ENCODE measurements around the gene AAK1. TPM values are rescaled to one million over a fixed set of nuclear protein-coding genes. Genes with fewer than 3 reads are reported as not detected.
"Not testable (repeated sequence)": the region's sequence is repeated elsewhere in the genome, so short reads cannot be mapped to it uniquely, and the experiment has no call there.

AAK1 gene
- total RNA-seq, 1 experiment from 2014 or later = 20.6 TPM

DNA sequence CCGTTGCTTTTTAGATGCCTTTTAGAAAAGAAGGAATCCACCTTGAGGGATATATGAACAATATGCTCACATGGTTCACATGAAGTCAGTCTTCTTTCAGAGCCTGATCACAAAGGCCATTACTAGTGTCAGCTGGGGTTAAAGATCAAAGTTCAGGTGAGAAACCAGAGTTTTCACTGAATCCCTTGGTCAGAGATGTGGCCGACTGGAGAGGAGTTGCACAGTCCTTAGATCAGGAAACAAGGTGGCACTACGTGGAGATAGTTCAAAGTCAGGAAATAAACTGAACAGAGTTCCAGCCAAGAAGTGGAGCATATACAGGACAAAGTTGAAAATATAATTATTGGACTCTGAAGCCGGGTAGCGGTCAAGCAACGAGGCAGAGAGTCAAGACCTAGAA lies 54.6 kb downstream of the AAK1 start:
- in situ Hi-C loops (cut with HindIII; ENCODE audit: low pct_unique_long_range_greater_than_20kb, low sequenced_read_pairs) = no loop called here
- no peak for DNase-seq (ENCODE audit: low read depth, low spot score)

- in situ Hi-C loops (cut with HindIII; ENCODE audit: low pct_unique_long_range_greater_than_20kb, low sequenced_read_pairs) = no loop called here
- DNase-seq (ENCODE audit: low read depth, low spot score) = no peak
Observed at GRCh38 chr2:69588403-69588802, 55.1 kb downstream of the AAK1 start.

- DNase-seq (ENCODE audit: low read depth, low spot score) = no peak
- in situ Hi-C loops (cut with HindIII; ENCODE audit: low pct_unique_long_range_greater_than_20kb, low sequenced_read_pairs) = no loop called here
Observed at GRCh38 chr2:69585855-69586555, 57.5 kb downstream of the AAK1 start.

- DNase-seq (ENCODE audit: low read depth, low spot score) = no peak
- in situ Hi-C loops (cut with HindIII; ENCODE audit: low pct_unique_long_range_greater_than_20kb, low sequenced_read_pairs) = no loop called here
Observed at GRCh38 chr2:69584127-69584889, 59.2 kb downstream of the AAK1 start.

DNA sequence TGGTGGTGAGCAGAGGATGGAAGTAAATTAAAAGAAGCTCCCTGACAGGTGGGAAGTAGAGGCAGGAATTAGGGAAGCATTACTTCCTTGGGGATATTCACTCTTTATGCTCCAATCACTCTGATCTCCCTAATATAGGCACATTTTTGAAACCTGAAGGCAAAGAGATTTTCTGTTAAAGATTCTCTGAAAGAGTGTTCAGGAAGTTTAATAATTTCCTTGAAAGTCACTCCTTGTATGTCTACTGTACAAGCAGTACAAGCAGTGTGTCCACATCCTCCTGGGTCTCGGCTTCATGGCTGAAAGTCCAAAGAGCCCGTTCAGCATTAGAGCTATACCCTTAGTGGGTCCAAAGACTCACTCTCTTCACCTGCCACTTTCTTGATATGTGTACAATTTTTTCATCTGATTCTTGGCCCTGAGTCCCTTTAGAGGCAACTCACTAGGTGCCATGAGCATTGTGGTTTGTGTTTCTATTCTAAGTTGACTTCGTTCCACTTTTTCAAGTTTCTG lies 60.2 kb downstream of the AAK1 start:
- in situ Hi-C loops (cut with HindIII; ENCODE audit: low pct_unique_long_range_greater_than_20kb, low sequenced_read_pairs) = no loop called here
- DNase-seq (ENCODE audit: low read depth, low spot score) = no peak

GRCh38 chr2:69582582-69583176 lies 60.9 kb downstream of the AAK1 start:
- peak; percentile 48 for DNase-seq (ENCODE audit: low read depth, low spot score)
- in situ Hi-C loops (cut with HindIII; ENCODE audit: low pct_unique_long_range_greater_than_20kb, low sequenced_read_pairs) = no loop called here

- DNase-seq (ENCODE audit: low read depth, low spot score) = no peak
- in situ Hi-C loops (cut with HindIII; ENCODE audit: low pct_unique_long_range_greater_than_20kb, low sequenced_read_pairs) = no loop called here
Observed at GRCh38 chr2:69581774-69582581, 61.6 kb downstream of the AAK1 start.

GRCh38 chr2:69580486-69580885 lies 63.1 kb downstream of the AAK1 start:
- DNase-seq (ENCODE audit: low read depth, low spot score) = no peak
- in situ Hi-C loops (cut with HindIII; ENCODE audit: low pct_unique_long_range_greater_than_20kb, low sequenced_read_pairs) = no loop called here

- no peak for DNase-seq (ENCODE audit: low read depth, low spot score)
- in situ Hi-C loops (cut with HindIII; ENCODE audit: low pct_unique_long_range_greater_than_20kb, low sequenced_read_pairs) = no loop called here
Observed at GRCh38 chr2:69579536-69579935, 64.0 kb downstream of the AAK1 start.

GRCh38 chr2:69578198-69578540 lies 65.4 kb downstream of the AAK1 start:
- in situ Hi-C loops (cut with HindIII; ENCODE audit: low pct_unique_long_range_greater_than_20kb, low sequenced_read_pairs) = no loop called here

GRCh38 chr2:69577467-69578197 lies 65.9 kb downstream of the AAK1 start:
- no peak for DNase-seq (ENCODE audit: low read depth, low spot score)
- in situ Hi-C loops (cut with HindIII; ENCODE audit: low pct_unique_long_range_greater_than_20kb, low sequenced_read_pairs) = no loop called here

More at GRCh38 chr2:69578198-69578540, 65.4 kb downstream of the AAK1 start:
- DNase-seq (ENCODE audit: low read depth, low spot score) = no peak

DNA sequence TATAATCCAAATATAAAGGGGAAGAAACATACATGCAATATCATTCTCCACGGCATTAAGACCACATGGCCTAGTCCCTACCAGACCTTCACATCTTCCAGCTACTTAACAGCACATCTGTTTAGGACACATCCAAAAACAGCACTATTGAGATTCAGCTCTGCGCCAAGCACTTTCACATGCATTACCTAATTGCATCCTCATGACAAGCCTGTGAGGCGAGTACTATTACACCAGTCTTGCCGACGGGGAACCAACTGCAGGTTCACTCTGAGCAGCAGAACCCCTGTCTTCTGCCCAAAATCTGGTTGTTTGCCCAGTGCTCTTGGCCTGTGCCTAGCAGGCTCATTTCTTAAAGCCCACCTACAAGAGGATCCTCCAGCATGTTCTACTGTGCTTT lies 66.7 kb downstream of the AAK1 start:
- DNase-seq (ENCODE audit: low read depth, low spot score) = no peak
- in situ Hi-C loops (cut with HindIII; ENCODE audit: low pct_unique_long_range_greater_than_20kb, low sequenced_read_pairs) = no loop called here

- in situ Hi-C loops (cut with HindIII; ENCODE audit: low pct_unique_long_range_greater_than_20kb, low sequenced_read_pairs) = no loop called here
- DNase-seq (ENCODE audit: low read depth, low spot score) = peak; percentile 11
Observed at GRCh38 chr2:69575926-69576325, 67.6 kb downstream of the AAK1 start.

GRCh38 chr2:69575371-69575770 lies 68.2 kb downstream of the AAK1 start:
- in situ Hi-C loops (cut with HindIII; ENCODE audit: low pct_unique_long_range_greater_than_20kb, low sequenced_read_pairs); DNase-seq (ENCODE audit: low read depth, low spot score): not testable (repeated sequence)

GRCh38 chr2:69572641-69573040 lies 70.9 kb downstream of the AAK1 start:
- in situ Hi-C loops (cut with HindIII; ENCODE audit: low pct_unique_long_range_greater_than_20kb, low sequenced_read_pairs) = loop anchor here (25.0 kb wide), 1 partner anchor 240 kb away; no protein-coding TSS in a partner anchor
- DNase-seq (ENCODE audit: low read depth, low spot score) = no peak

DNA sequence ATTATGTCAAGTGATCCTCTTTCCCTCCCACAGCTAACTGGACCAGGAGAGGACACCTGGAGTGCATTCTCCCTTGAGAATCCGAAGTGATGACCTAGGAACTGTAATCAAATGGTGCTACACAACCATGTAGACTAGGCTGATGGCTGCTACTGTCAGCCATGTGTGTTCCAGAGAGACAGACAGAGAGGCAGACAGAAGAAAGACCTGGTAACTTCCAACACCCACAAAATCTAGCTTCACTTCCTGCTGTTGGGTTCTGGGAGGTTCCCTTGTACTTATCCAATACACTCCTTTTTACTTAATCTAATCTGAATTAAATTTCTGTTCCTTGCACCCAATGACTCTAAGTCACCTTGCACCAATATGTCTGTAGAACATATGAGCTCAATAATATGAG lies 72.3 kb downstream of the AAK1 start:
- no peak for DNase-seq (ENCODE audit: low read depth, low spot score)
- in situ Hi-C loops (cut with HindIII; ENCODE audit: low pct_unique_long_range_greater_than_20kb, low sequenced_read_pairs) = loop anchor here (25.0 kb wide), 1 partner anchor 241 kb away; no protein-coding TSS in a partner anchor

GRCh38 chr2:69570474-69570873 lies 73.1 kb downstream of the AAK1 start:
- no peak for DNase-seq (ENCODE audit: low read depth, low spot score)
- in situ Hi-C loops (cut with HindIII; ENCODE audit: low pct_unique_long_range_greater_than_20kb, low sequenced_read_pairs) = loop anchor here (25.0 kb wide), 1 partner anchor 242 kb away; no protein-coding TSS in a partner anchor
